Measurements from ENCODE around the gene SCN5A. TPM values are rescaled to one million over a fixed set of nuclear protein-coding genes. Genes with fewer than 3 reads are reported as not detected.

The SCN5A gene
- polyA plus RNA-seq, 1 donor (not counting 4 experiments of a cell fraction or from before 2014, with no cell fraction given): 0.26 TPM

DNA sequence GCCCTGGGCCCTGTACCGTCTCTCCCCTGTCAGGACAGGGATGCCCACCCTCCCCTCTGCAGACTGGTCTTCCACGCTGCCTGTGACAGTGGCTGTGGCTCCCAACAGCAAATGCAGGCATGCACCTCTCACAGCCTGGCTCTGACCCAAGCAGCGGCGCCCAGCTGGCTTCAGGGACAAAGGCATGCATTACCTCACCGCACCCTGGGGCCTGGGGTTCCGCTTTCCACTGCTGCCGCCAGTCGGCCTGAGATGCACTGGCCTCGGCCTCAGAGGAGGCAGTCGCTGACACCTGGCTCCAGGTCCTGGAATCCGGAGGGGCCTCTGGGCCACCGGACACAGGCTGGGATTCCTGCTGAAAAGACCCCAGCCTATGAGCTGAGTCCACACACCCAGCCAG, 70.3 kb downstream of the SCN5A start:
- peaks cover 7% of the 10 kb centered on the region for H3K27me3 ChIP-seq (ENCODE audit: control insufficient read depth, extremely low read depth, insufficient read depth, low read length)
- no peak for FAIRE-seq

DNA sequence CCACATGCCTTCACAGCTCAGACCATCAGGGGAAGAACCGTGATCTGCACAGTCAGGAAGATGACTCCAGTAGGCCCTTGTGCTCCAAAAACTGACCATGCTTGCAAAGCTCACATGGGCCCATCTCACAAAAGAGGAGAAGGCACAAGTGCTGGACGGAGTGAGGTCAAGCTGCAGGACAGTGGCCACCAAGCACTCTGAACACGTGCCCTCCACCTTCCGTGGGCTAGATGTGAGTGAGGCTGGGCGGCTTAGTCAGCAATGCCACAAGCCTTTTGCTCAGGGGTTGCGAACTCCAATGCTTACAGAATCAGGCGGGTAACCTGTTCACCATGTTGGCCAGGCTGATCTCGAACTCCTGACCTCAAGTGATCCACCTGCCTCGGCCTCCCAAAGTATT, 70.9 kb downstream of the SCN5A start:
- Histone ChIP-seq H3K9me1 (ENCODE audit: control insufficient read depth, extremely low read depth, insufficient read depth, low read length) (no peaks in the 10 kb centered on the region), H4K20me1 (ENCODE audit: control insufficient read depth, extremely low read depth, insufficient read depth, low read length) (no peaks in the 10 kb centered on the region), H3K9me3 (ENCODE audit: control insufficient read depth, low read depth, low read length) (no peaks in the 10 kb centered on the region), H3K4me3 (ENCODE audit: control insufficient read depth in 2 of 3, extremely low read depth in 1 of 3, insufficient read depth in 2 of 3, low read depth in 1 of 3, low read length in 3 of 3) (no peak overlapping the region), H3K27ac (ENCODE audit: control insufficient read depth, insufficient read depth, low read length) (no peak overlapping the region), H3K79me2 (ENCODE audit: control insufficient read depth, insufficient read depth, low read length) (no peaks in the 10 kb centered on the region), H3K27me3 (ENCODE audit: control insufficient read depth, extremely low read depth, insufficient read depth, low read length) (peaks cover 7% of the 10 kb centered on the region), H3K4me1 (ENCODE audit: control insufficient read depth, extremely low read depth, insufficient read depth, low read length) (no peaks in the 10 kb centered on the region), H3K9ac (ENCODE audit: control insufficient read depth, extremely low read depth, insufficient read depth, low read length) (no peak overlapping the region), H3K4me2 (ENCODE audit: control insufficient read depth, extremely low read depth, insufficient read depth, low read depth, low read length) (no peak overlapping the region), H2AFZ (ENCODE audit: control insufficient read depth, low read length) (no peak overlapping the region), H3K36me3 (ENCODE audit: control insufficient read depth in 2 of 2, extremely low read depth in 1 of 2, insufficient read depth in 2 of 2, low read length in 2 of 2) (no peaks in the 10 kb centered on the region)
- FAIRE-seq (no peak), DNase-seq (ENCODE audit: low read depth, low spot score) (no peak)
- TF ChIP-seq EZH2 (IDR thresholded peaks at IDR 0.05; ENCODE audit: low read length): no peak
- TF ChIP-seq, protein P1, sequence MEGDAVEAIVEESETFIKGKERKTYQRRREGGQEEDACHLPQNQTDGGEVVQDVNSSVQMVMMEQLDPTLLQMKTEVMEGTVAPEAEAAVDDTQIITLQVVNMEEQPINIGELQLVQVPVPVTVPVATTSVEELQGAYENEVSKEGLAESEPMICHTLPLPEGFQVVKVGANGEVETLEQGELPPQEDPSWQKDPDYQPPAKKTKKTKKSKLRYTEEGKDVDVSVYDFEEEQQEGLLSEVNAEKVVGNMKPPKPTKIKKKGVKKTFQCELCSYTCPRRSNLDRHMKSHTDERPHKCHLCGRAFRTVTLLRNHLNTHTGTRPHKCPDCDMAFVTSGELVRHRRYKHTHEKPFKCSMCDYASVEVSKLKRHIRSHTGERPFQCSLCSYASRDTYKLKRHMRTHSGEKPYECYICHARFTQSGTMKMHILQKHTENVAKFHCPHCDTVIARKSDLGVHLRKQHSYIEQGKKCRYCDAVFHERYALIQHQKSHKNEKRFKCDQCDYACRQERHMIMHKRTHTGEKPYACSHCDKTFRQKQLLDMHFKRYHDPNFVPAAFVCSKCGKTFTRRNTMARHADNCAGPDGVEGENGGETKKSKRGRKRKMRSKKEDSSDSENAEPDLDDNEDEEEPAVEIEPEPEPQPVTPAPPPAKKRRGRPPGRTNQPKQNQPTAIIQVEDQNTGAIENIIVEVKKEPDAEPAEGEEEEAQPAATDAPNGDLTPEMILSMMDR (optimal IDR thresholded peaks at IDR 0.05 in 1 of 3, IDR thresholded peaks at IDR 0.05 in 1 of 3, conservative IDR thresholded peaks at IDR 0.05 in 1 of 3; ENCODE audit: extremely low read depth in 1 of 3, insufficient read depth in 2 of 3, low read length in 3 of 3): no peak
- dilution Hi-C loops (cut with MboI; ENCODE audit: extremely low pct_ligation_motif_present, low sequenced_read_pairs): no loop called here

More for the DNA sequence above, 70.3 kb downstream of the SCN5A start:
- no peaks in the 10 kb centered on the region for H3K9me3 ChIP-seq (ENCODE audit: control insufficient read depth, low read depth, low read length)
- no peak overlapping the region for H2AFZ ChIP-seq (ENCODE audit: control insufficient read depth, low read length)
- TF ChIP-seq, protein P1 (optimal IDR thresholded peaks at IDR 0.05 in 1 of 3, IDR thresholded peaks at IDR 0.05 in 1 of 3, conservative IDR thresholded peaks at IDR 0.05 in 1 of 3; ENCODE audit: extremely low read depth in 1 of 3, insufficient read depth in 2 of 3, low read length in 3 of 3): peak in 2 of 3 experiments; percentile 23 to 36
- no peak for TF ChIP-seq EZH2 (IDR thresholded peaks at IDR 0.05; ENCODE audit: low read length)
- no peaks in the 10 kb centered on the region for H3K4me1 ChIP-seq (ENCODE audit: control insufficient read depth, extremely low read depth, insufficient read depth, low read length)
- no peak for DNase-seq (ENCODE audit: low read depth, low spot score)
- no peak overlapping the region for H3K4me3 ChIP-seq (ENCODE audit: control insufficient read depth in 2 of 3, extremely low read depth in 1 of 3, insufficient read depth in 2 of 3, low read depth in 1 of 3, low read length in 3 of 3)
- no peaks in the 10 kb centered on the region for H4K20me1 ChIP-seq (ENCODE audit: control insufficient read depth, extremely low read depth, insufficient read depth, low read length)
- H3K9me1 ChIP-seq (ENCODE audit: control insufficient read depth, extremely low read depth, insufficient read depth, low read length): no peaks in the 10 kb centered on the region
- H3K9ac ChIP-seq (ENCODE audit: control insufficient read depth, extremely low read depth, insufficient read depth, low read length): no peak overlapping the region
- no peaks in the 10 kb centered on the region for H3K36me3 ChIP-seq (ENCODE audit: control insufficient read depth in 2 of 2, extremely low read depth in 1 of 2, insufficient read depth in 2 of 2, low read length in 2 of 2)
- no peaks in the 10 kb centered on the region for H3K79me2 ChIP-seq (ENCODE audit: control insufficient read depth, insufficient read depth, low read length)
- dilution Hi-C loops (cut with MboI; ENCODE audit: extremely low pct_ligation_motif_present, low sequenced_read_pairs): no loop called here
- H3K4me2 ChIP-seq (ENCODE audit: control insufficient read depth, extremely low read depth, insufficient read depth, low read depth, low read length): no peak overlapping the region
- no peak overlapping the region for H3K27ac ChIP-seq (ENCODE audit: control insufficient read depth, insufficient read depth, low read length)
